HepG2 (cell line): ENCODE data around the gene PRKACA. TPM values are rescaled to one million over a fixed set of nuclear protein-coding genes. Genes with fewer than 3 reads are reported as not detected.

Source experiments
- ATAC-seq: fragments of 200-7000 bp; cut with Tn5 transposase; 3 replicates; pipeline ENCODE4 v1.9.1; 2020; ENCODE audit warnings: mild to moderate bottlenecking, moderate library complexity
- BruUV-seq: library from RNA; stranded (reverse); fragments of 400-500 nt; replicated peaks from 2 replicates; lab custom pipeline; 2021; lab: Mats Ljungman, UMichigan
- CTCF ChIA-PET: fragments of 300-600 bp; formaldehyde crosslinking; extraction: SDS; loops from one replicate; lab custom pipeline; 2021; ENCODE audit warnings: low total read pairs, inconsistent platforms, low intra/inter-chr PET ratio; lab: Yijun Ruan, JAX
- POLR2A ChIA-PET: fragments of 350-600 bp; sonication (Branson Sonifier 250); formaldehyde crosslinking; loops from one replicate; lab custom pipeline; 2020; ENCODE audit warnings: antibody characterized with exemption, inconsistent platforms; lab: Yijun Ruan, JAX
- DNase-seq: peaks from one replicate; pipeline ENCODE4 v3.0.0-alpha.2; 2015; ENCODE audit warnings: low spot score
- FAIRE-seq: peaks from 3 replicates; lab custom pipeline; 2011; peaks lifted over from hg19 to GRCh38; lab: Jason Lieb, UNC
- H2AFZ ChIP-seq: one replicate; pipeline ENCODE4 v1.6.1; 2011; ENCODE audit warnings: low read length, inconsistent platforms
- H3K27ac ChIP-seq: fragments of 300-600 bp; 3 replicates; pipeline ENCODE4 v1.8.0; 2011; ENCODE audit warnings: mixed run types, mild to moderate bottlenecking, mixed read lengths, low read length, inconsistent platforms; ENCODE audit not compliant: insufficient read depth; ENCODE audit errors: extremely low read length
- H3K27me3 ChIP-seq, 2 experiments: fragments of 200-600 bp in 1 of 2; 2 replicates in 1 of 2; 3 replicates in 1 of 2; pipeline versions ENCODE4 v1.6.0 to v1.8.0; 2011; ENCODE audit warnings: low read length in 2 of 2, mild to moderate bottlenecking in 2 of 2, moderate library complexity in 2 of 2, inconsistent platforms in 1 of 2; ENCODE audit not compliant: insufficient read depth in 2 of 2, control insufficient read depth in 1 of 2
- H3K36me3 ChIP-seq, 2 experiments: fragments of 200-600 bp in 1 of 2; replicated peaks in 1 of 2; 2 replicates in 1 of 2; 3 replicates in 1 of 2; pipeline versions ENCODE4 v1.5.1 to v1.8.0; 2011; ENCODE audit warnings: low read length in 2 of 2, inconsistent platforms in 1 of 2; ENCODE audit not compliant: insufficient read depth in 2 of 2, control insufficient read depth in 1 of 2
- H3K4me1 ChIP-seq: 2 replicates; pipeline ENCODE4 v1.5.1; 2012; ENCODE audit warnings: low read length, inconsistent platforms; ENCODE audit not compliant: insufficient read depth
- H3K4me2 ChIP-seq: 2 replicates; pipeline ENCODE4 v1.6.0; 2011; ENCODE audit warnings: low read depth, low read length, inconsistent platforms
- H3K4me3 ChIP-seq, 3 experiments: fragments of 200-600 bp in 1 of 3; sonication (generic), shearing (Covaris generic) in 1 of 3; replicated peaks in 1 of 3; 2 replicates each; pipeline ENCODE4 v1.5.1; 2011 to 2016; ENCODE audit warnings: low read length in 3 of 3, inconsistent platforms in 2 of 3, low read depth in 2 of 3, mild to moderate bottlenecking in 2 of 3, control low read depth in 1 of 3, mixed read lengths in 1 of 3; ENCODE audit not compliant: insufficient read depth in 1 of 3
- H3K79me2 ChIP-seq: one replicate; pipeline ENCODE4 v1.6.1; 2011; ENCODE audit warnings: low read length, inconsistent platforms; ENCODE audit not compliant: insufficient read depth
- H3K9ac ChIP-seq: 2 replicates; pipeline ENCODE4 v1.6.0; 2011; ENCODE audit warnings: mild to moderate bottlenecking, low read depth, low read length, inconsistent platforms; ENCODE audit not compliant: insufficient read depth
- H3K9me3 ChIP-seq: 2 replicates; pipeline ENCODE4 v1.5.1; 2012; ENCODE audit warnings: mild to moderate bottlenecking, low read length
- H4K20me1 ChIP-seq: 2 replicates; pipeline ENCODE4 v1.6.0; 2011; ENCODE audit warnings: inconsistent platforms, mild to moderate bottlenecking, low read length, moderate library complexity; ENCODE audit not compliant: insufficient read depth
- AGO1 ChIP-seq: fragments of 200-400 bp; formaldehyde crosslinking; IDR thresholded peaks from 2 replicates; pipeline ENCODE4 v1.6.1; 2017; ENCODE audit warnings: mild to moderate bottlenecking, low read depth, low read length, moderate library complexity; ENCODE audit not compliant: poor library complexity, severe bottlenecking
- ARNT ChIP-seq: fragments of 450-650 bp; IDR thresholded peaks from 2 replicates; pipeline ENCODE4 v1.6.1; 2017
- ATF7 ChIP-seq, 2 experiments: fragments of 450-650 bp in 1 of 2; sonication (generic) in 1 of 2; formaldehyde crosslinking in 1 of 2; IDR thresholded peaks; 2 replicates each; pipeline versions ENCODE4 v1.4.0 to v1.6.1; 2016 to 2020; ENCODE audit warnings: antibody characterized with exemption in 1 of 2, mild to moderate bottlenecking in 1 of 2, missing genetic modification reagents in 1 of 2
- ESRRA ChIP-seq: sonication (generic); formaldehyde crosslinking; IDR thresholded peaks from 2 replicates; pipeline ENCODE4 v1.5.1; 2020; ENCODE audit warnings: mild to moderate bottlenecking, low read depth, missing genetic modification reagents
- GTF2F1 ChIP-seq: fragments of 150-350 bp; IDR thresholded peaks from 2 replicates; pipeline ENCODE4 v1.6.1; 2014; ENCODE audit warnings: low read length
- NKX3-1 ChIP-seq: sonication (generic); formaldehyde crosslinking; IDR thresholded peaks from 2 replicates; pipeline ENCODE4 v1.5.0; 2020; ENCODE audit warnings: missing genetic modification reagents
- NR2F1 ChIP-seq, 2 experiments: fragments of 450-650 bp in 1 of 2; formaldehyde crosslinking in 1 of 2; IDR thresholded peaks; 2 replicates each; pipeline versions ENCODE4 v1.5.0 to v1.6.1; 2016 to 2020; ENCODE audit warnings: mild to moderate bottlenecking in 1 of 2, missing compliant biosample characterization in 1 of 2, missing genetic modification reagents in 1 of 2, moderate library complexity in 1 of 2
- SKIL ChIP-seq: sonication (generic); formaldehyde crosslinking; IDR thresholded peaks from 2 replicates; pipeline ENCODE4 v1.8.0; 2022; ENCODE audit warnings: missing genetic modification reagents, mild to moderate bottlenecking, moderate library complexity, borderline replicate concordance
- TEAD3 ChIP-seq: optimal IDR thresholded peaks from 2 replicates; pipeline ENCODE3; 2016; ENCODE audit warnings: borderline replicate concordance
- ZBTB7B ChIP-seq: sonication (generic); formaldehyde crosslinking; IDR thresholded peaks from 2 replicates; pipeline ENCODE4 v1.4.0; 2020; ENCODE audit warnings: missing genetic modification reagents
- ZMYM3 ChIP-seq: sonication (generic); formaldehyde crosslinking; IDR thresholded peaks from 2 replicates; pipeline ENCODE4 v1.5.1; 2020; ENCODE audit warnings: mild to moderate bottlenecking, missing genetic modification reagents
- ZNF101 ChIP-seq: sonication (generic); formaldehyde crosslinking; IDR thresholded peaks from 2 replicates; pipeline ENCODE4 v1.4.0; 2020; ENCODE audit warnings: mild to moderate bottlenecking, low read depth, missing genetic modification reagents, borderline replicate concordance
- ZNF24 ChIP-seq: fragments of 450-650 bp; IDR thresholded peaks from 2 replicates; pipeline ENCODE4 v1.6.1; 2017; ENCODE audit warnings: antibody characterized with exemption, mild to moderate bottlenecking
- ZNF704 ChIP-seq: sonication (generic); formaldehyde crosslinking; IDR thresholded peaks from 2 replicates; pipeline ENCODE4 v1.8.1; 2023; ENCODE audit warnings: mild to moderate bottlenecking, inconsistent platforms, moderate library complexity, missing genetic modification reagents, borderline replicate concordance
- ZSCAN9 ChIP-seq: IDR thresholded peaks from 2 replicates; pipeline ENCODE4 v1.6.1; 2016; ENCODE audit warnings: borderline replicate concordance
- WGBS: methylation state at CpG from one replicate; pipeline ENCODE4 v1.1.6; 2017; ENCODE audit warnings: low lambda C conversion rate; 5-methylcytosine and 5-hydroxymethylcytosine counted together
- in situ Hi-C: cut with HindIII; loops from 2 replicates; pipeline ENCODE4 v1.10.0; 2017; ENCODE audit warnings: low pct_unique_long_range_greater_than_20kb; ENCODE audit not compliant: extremely low pct_ligation_motif_present
- intact Hi-C: fragments of 100-400 bp; cut with micrococcal nuclease; formaldehyde crosslinking; loops from one replicate; pipeline ENCODE4 v1.10.0; 2022; ENCODE audit not compliant: unreplicated experiment
- polyA plus RNA-seq, 8 experiments: library from polyadenylated mRNA; depleted of rRNA in 3 of 8; stranded (reverse) in 7 of 8; unstranded in 1 of 8; fragments of >200 nt; fragmentation: Illumina TruSeq in 4 of 8; extraction: Trizol in 4 of 8; gene quantifications; 2 replicates each; pipeline versions ENCODE4 v1.2.1 to v1.2.3, GENCODE V29; 2011 to 2016; ENCODE audit warnings: low read depth in 4 of 8, missing spikeins in 1 of 8, mixed read lengths in 1 of 8; ENCODE audit not compliant: insufficient read depth in 1 of 8
- total RNA-seq, 5 experiments: library from RNA; depleted of rRNA; stranded (reverse); fragments of >200 nt; fragmentation: Illumina TruSeq; extraction: Trizol; gene quantifications; 2 replicates each; pipeline ENCODE4 v1.2.3, GENCODE V29; 2016; ENCODE audit warnings: low read depth in 1 of 5

PRKACA gene
- total and polyA plus RNA-seq, 2 of the 13 experiments (the other 11 are each of a cell fraction or from before 2014, with no cell fraction given) = 11.0 to 18.2 TPM

GRCh38 chr19:14156971-14157717, 39.6 kb upstream of the PRKACA start:
- TF ChIP-seq ZNF101 (CRISPR knock-in tag) = no peak
- H3K4me2 ChIP-seq = no peak overlapping the region
- no peaks in the 10 kb centered on the region for H3K36me3 ChIP-seq
- FAIRE-seq (no peak), DNase-seq (no peak), ATAC-seq (no peak)
- whole genome bisulfite sequencing = 85% methylated on average over 14 of the region's 26 CpGs
- no peak overlapping the region for H3K27ac ChIP-seq
- CTCF ChIA-PET = no interaction called here
- no peak overlapping the region for H3K4me3 ChIP-seq
- BruUV-seq = no TSS peak
- in situ Hi-C loops (no loop called here), intact Hi-C loops (no loop called here)
- POLR2A ChIA-PET = interaction anchor here (0.5 kb wide), 1 partner anchor 329 kb away, joined by 3 read pairs; no protein-coding TSS in a partner anchor
- no peaks in the 10 kb centered on the region for H3K79me2 ChIP-seq
- no peaks in the 10 kb centered on the region; a peak in 1 of 5 replicates for H3K27me3 ChIP-seq
- no peak overlapping the region for H3K9ac ChIP-seq
- H3K9me3 ChIP-seq = no peaks in the 10 kb centered on the region
- peaks cover 6% of the 10 kb centered on the region; the same call in 1 of the 2 replicates for H3K4me1 ChIP-seq
- no peak overlapping the region for H2AFZ ChIP-seq
- H4K20me1 ChIP-seq = no peaks in the 10 kb centered on the region

GRCh38 chr19:14156122-14156521, 38.6 kb upstream of the PRKACA start:
- intact Hi-C loops = no loop called here
- peaks cover 6% of the 10 kb centered on the region; the same call in 1 of the 2 replicates for H3K4me1 ChIP-seq
- TF ChIP-seq ATF7 (IDR thresholded peaks at IDR 0.05) = no peak
- no peak for TF ChIP-seq ATF7 (CRISPR knock-in tag; IDR thresholded peaks at IDR 0.05)
- no peak for TF ChIP-seq ZBTB7B (CRISPR knock-in tag)
- TF ChIP-seq GTF2F1 = no peak
- no peak for TF ChIP-seq ARNT
- no peak for TF ChIP-seq ZNF704
- no peak for TF ChIP-seq ZMYM3 (CRISPR knock-in tag)
- TF ChIP-seq TEAD3 = no peak
- TF ChIP-seq ZNF24 = no peak
- no peak for TF ChIP-seq ZSCAN9
- no peak for TF ChIP-seq AGO1
- no peak for TF ChIP-seq NR2F1 (CRISPR knock-in tag; IDR thresholded peaks at IDR 0.05)
- no peak for TF ChIP-seq SKIL (CRISPR knock-in tag)
- no peak for TF ChIP-seq NKX3-1 (CRISPR knock-in tag)
- no peak for TF ChIP-seq ESRRA

More at GRCh38 chr19:14156122-14156521, 38.6 kb upstream of the PRKACA start:
- WGBS = 84% methylated on average over 2 of the region's 12 CpGs
- ChIA-PET CTCF (no interaction called here), POLR2A (no interaction called here)
- no peaks in the 10 kb centered on the region for H3K9me3 ChIP-seq
- H3K27ac ChIP-seq = no peak overlapping the region
- no peaks in the 10 kb centered on the region; a peak in 1 of 5 replicates for H3K27me3 ChIP-seq
- no peak for ATAC-seq
- no peaks in the 10 kb centered on the region for H4K20me1 ChIP-seq
- no peak for DNase-seq
- no peak for FAIRE-seq
- H3K79me2 ChIP-seq = no peaks in the 10 kb centered on the region
- H3K9ac ChIP-seq = no peak overlapping the region
- H2AFZ ChIP-seq = no peak overlapping the region
- no TSS peak for BruUV-seq
- H3K36me3 ChIP-seq = no peaks in the 10 kb centered on the region
- H3K4me2 ChIP-seq = no peak overlapping the region
- no peak overlapping the region for H3K4me3 ChIP-seq
- in situ Hi-C loops = no loop called here
